CD8-positive, alpha-beta memory T cell (primary cell): ENCODE data around the gene MPPED2. TPM values are rescaled to one million over a fixed set of nuclear protein-coding genes. Genes with fewer than 3 reads are reported as not detected.
A peak's percentile ranks its signal among the peaks of the same experiment; 100 is the strongest.

Experiments
- CTCF ChIA-PET: fragments of 350-600 bp; sonication (Branson Sonifier 250); formaldehyde crosslinking; loops from one replicate; lab custom pipeline; 2021; ENCODE audit warnings: antibody characterized with exemption; lab: Charles Lee
- POLR2A ChIA-PET: fragments of 350-600 bp; sonication (Branson Sonifier 250); formaldehyde crosslinking; loops from one replicate; lab custom pipeline; 2021; ENCODE audit warnings: antibody characterized with exemption; lab: Charles Lee
- DNase-seq, 5 donors: peaks; one replicate each; pipeline versions ENCODE4 v3.0.0 to v3.0.0-alpha.2; 2020 to 2022; ENCODE audit warnings: mixed read lengths in 1 of 5
- H3K27ac ChIP-seq: one replicate; pipeline ENCODE4 v1.7.0; 2013; ENCODE audit warnings: low read depth, mild to moderate bottlenecking, low read length, moderate library complexity
- H3K27me3 ChIP-seq: 2 replicates; pipeline ENCODE4 v1.7.0; 2013; ENCODE audit warnings: low read length, mild to moderate bottlenecking; ENCODE audit not compliant: insufficient read depth, poor library complexity, severe bottlenecking
- H3K36me3 ChIP-seq: 2 replicates; pipeline ENCODE4 v1.7.0; 2013; ENCODE audit warnings: mild to moderate bottlenecking, low read length, moderate library complexity; ENCODE audit not compliant: insufficient read depth
- H3K4me1 ChIP-seq: 2 replicates; pipeline ENCODE4 v1.7.0; 2013; ENCODE audit warnings: mild to moderate bottlenecking, low read length, moderate library complexity; ENCODE audit not compliant: insufficient read depth
- H3K4me3 ChIP-seq: 2 replicates; pipeline ENCODE4 v1.7.0; 2013; ENCODE audit warnings: mild to moderate bottlenecking, low read length
- H3K9me3 ChIP-seq: 2 replicates; pipeline ENCODE4 v1.7.0; 2013; ENCODE audit warnings: mild to moderate bottlenecking, low read length
- H3K27ac Mint-ChIP-seq, 8 donors: one replicate each; pipeline ENCODE4 v1.8.0; 2020 to 2021; ENCODE audit warnings: mixed read lengths in 8 of 8, mild to moderate bottlenecking in 6 of 8, inconsistent platforms in 3 of 8, moderate library complexity in 3 of 8
- H3K27me3 Mint-ChIP-seq, 2 donors: one replicate each; pipeline ENCODE4 v1.8.0; 2020 to 2021; ENCODE audit warnings: mixed read lengths in 2 of 2, mild to moderate bottlenecking in 1 of 2, moderate library complexity in 1 of 2
- H3K36me3 Mint-ChIP-seq, 3 donors: one replicate each; pipeline ENCODE4 v1.8.0; 2020 to 2021; ENCODE audit warnings: mixed read lengths in 3 of 3, inconsistent platforms in 1 of 3, mild to moderate bottlenecking in 1 of 3
- H3K4me1 Mint-ChIP-seq, 3 donors: one replicate each; pipeline ENCODE4 v1.8.0; 2020 to 2021; ENCODE audit warnings: mixed read lengths in 3 of 3, inconsistent platforms in 1 of 3, mild to moderate bottlenecking in 1 of 3
- H3K4me3 Mint-ChIP-seq, 7 donors: one replicate each; pipeline ENCODE4 v1.8.0; 2020 to 2021; ENCODE audit warnings: mixed read lengths in 7 of 7, mild to moderate bottlenecking in 6 of 7, moderate library complexity in 4 of 7, inconsistent platforms in 2 of 7
- H3K9me3 Mint-ChIP-seq, 5 donors: one replicate each; pipeline ENCODE4 v1.8.0; 2020 to 2022; ENCODE audit warnings: mixed read lengths in 5 of 5, mild to moderate bottlenecking in 3 of 5, moderate library complexity in 2 of 5, inconsistent platforms in 1 of 5
- polyA plus RNA-seq: library from polyadenylated mRNA; unstranded; fragments of 300-500 nt; fragmentation: Illumina TruSeq; gene quantifications from one replicate; pipeline ENCODE4 v1.2.3, GENCODE V29; 2021
- total RNA-seq, 2 experiments: library from RNA; stranded (reverse); gene quantifications; one replicate each; pipeline ENCODE4 v1.2.3, GENCODE V29; 2021

MPPED2 gene
- total and polyA plus RNA-seq, 3 experiments from 2014 or later = 1.1 TPM; not detected in 2

GRCh38 chr11:30414806-30415205 lies 171.3 kb downstream of the MPPED2 start:
- Mint-ChIP-seq H3K36me3 (no peaks in the 10 kb centered on the region), H3K27ac (no peak overlapping the region), H3K4me1 (peaks cover 0 to 7% (median 6%) of the 10 kb centered on the region in 3 donors), H3K27me3 (peaks cover 0 to 20% of the 10 kb centered on the region in 2 donors), H3K4me3 (no peak overlapping the region), H3K9me3 (no peaks in the 10 kb centered on the region)
- ChIA-PET CTCF (no interaction called here), POLR2A (no interaction called here)
- Histone ChIP-seq H3K4me1 (no peaks in the 10 kb centered on the region), H3K4me3 (no peak overlapping the region), H3K36me3 (no peaks in the 10 kb centered on the region), H3K27ac (no peak overlapping the region), H3K27me3 (no peaks in the 10 kb centered on the region), H3K9me3 (no peaks in the 10 kb centered on the region)
- no peak for DNase-seq

GRCh38 chr11:30414244-30414643 lies 171.9 kb downstream of the MPPED2 start:
- H3K4me3 Mint-ChIP-seq = no peak overlapping the region
- no peaks in the 10 kb centered on the region for H3K36me3 ChIP-seq
- H3K27me3 ChIP-seq = no peaks in the 10 kb centered on the region
- H3K27ac ChIP-seq = no peak overlapping the region
- ChIA-PET POLR2A (no interaction called here), CTCF (no interaction called here)
- H3K4me1 Mint-ChIP-seq = peaks cover 0 to 7% (median 6%) of the 10 kb centered on the region in 3 donors
- no peaks in the 10 kb centered on the region for H3K9me3 Mint-ChIP-seq
- H3K36me3 Mint-ChIP-seq = no peaks in the 10 kb centered on the region
- H3K27me3 Mint-ChIP-seq = peaks cover 0 to 20% of the 10 kb centered on the region in 2 donors
- no peak overlapping the region for H3K27ac Mint-ChIP-seq
- no peaks in the 10 kb centered on the region for H3K4me1 ChIP-seq
- H3K4me3 ChIP-seq = no peak overlapping the region
- no peak for DNase-seq
- no peaks in the 10 kb centered on the region for H3K9me3 ChIP-seq

DNA sequence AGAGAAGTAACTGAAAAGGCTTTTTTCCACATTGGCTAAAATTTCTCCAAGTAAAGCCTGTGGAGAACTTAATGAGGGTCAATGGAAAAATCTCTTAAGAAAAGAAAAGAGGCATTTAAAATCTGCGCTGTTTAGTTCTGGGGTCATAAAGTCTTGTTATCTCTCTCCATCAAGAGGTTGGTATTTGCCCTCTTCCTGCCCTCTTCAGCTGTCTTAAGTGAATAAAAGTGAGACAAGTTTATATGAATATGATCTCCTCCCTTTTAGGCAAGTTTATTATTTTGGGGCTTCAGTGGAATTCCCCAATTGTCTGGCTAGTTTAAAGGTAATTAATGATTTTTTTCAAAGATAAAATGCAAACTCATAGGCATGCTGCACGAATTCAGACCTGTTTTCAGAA lies 173.6 kb downstream of the MPPED2 start:
- POLR2A ChIA-PET = no interaction called here
- peaks cover 0 to 13% of the 10 kb centered on the region in 2 donors for H3K27me3 Mint-ChIP-seq

DNA sequence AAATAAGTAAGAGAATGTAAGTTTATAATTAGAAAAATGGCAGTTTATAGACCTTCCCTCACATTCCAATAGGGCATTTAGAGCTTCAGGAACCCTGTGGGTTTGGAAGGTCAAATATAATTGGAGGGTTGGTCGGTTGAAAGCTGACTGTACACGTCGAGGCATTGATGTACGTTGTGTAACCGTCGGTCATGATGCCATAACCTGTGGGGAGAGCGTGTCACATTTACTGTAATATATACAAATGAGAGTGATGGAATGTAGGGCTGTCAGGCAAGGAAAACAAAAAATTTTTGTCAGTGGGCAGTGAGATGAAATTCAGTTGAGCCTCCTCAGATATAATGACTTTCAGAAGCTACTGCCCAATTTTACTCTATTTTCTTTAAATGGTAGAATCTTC lies 174.8 kb downstream of the MPPED2 start:
- Histone ChIP-seq H3K9me3 (no peaks in the 10 kb centered on the region), H3K27ac (no peak overlapping the region), H3K4me3 (no peak overlapping the region), H3K36me3 (no peaks in the 10 kb centered on the region), H3K4me1 (no peaks in the 10 kb centered on the region), H3K27me3 (no peaks in the 10 kb centered on the region)
- DNase-seq = no peak
- POLR2A ChIA-PET = no interaction called here
- peak overlapping the region in 1 of 8 donors; percentile 36 for H3K27ac Mint-ChIP-seq
- no peaks in the 10 kb centered on the region for H3K9me3 Mint-ChIP-seq
- H3K27me3 Mint-ChIP-seq = peaks cover 0 to 18% of the 10 kb centered on the region in 2 donors
- CTCF ChIA-PET = no interaction called here
- H3K4me1 Mint-ChIP-seq = peaks cover 0 to 9% (median 7%) of the 10 kb centered on the region in 3 donors
- H3K36me3 Mint-ChIP-seq = no peaks in the 10 kb centered on the region
- no peak overlapping the region for H3K4me3 Mint-ChIP-seq

More for the DNA sequence above, 173.6 kb downstream of the MPPED2 start:
- Histone ChIP-seq H3K27ac (no peak overlapping the region), H3K9me3 (no peaks in the 10 kb centered on the region), H3K4me3 (no peak overlapping the region), H3K4me1 (no peaks in the 10 kb centered on the region), H3K27me3 (no peaks in the 10 kb centered on the region), H3K36me3 (no peaks in the 10 kb centered on the region)
- CTCF ChIA-PET = no interaction called here
- Mint-ChIP-seq H3K4me1 (peaks cover 0 to 7% (median 6%) of the 10 kb centered on the region in 3 donors), H3K36me3 (no peaks in the 10 kb centered on the region), H3K9me3 (no peaks in the 10 kb centered on the region), H3K27ac (peak overlapping the region in 1 of 8 donors; percentile 9), H3K4me3 (peak overlapping the region in 1 of 7 donors; percentile 47)
- no peak for DNase-seq

DNA sequence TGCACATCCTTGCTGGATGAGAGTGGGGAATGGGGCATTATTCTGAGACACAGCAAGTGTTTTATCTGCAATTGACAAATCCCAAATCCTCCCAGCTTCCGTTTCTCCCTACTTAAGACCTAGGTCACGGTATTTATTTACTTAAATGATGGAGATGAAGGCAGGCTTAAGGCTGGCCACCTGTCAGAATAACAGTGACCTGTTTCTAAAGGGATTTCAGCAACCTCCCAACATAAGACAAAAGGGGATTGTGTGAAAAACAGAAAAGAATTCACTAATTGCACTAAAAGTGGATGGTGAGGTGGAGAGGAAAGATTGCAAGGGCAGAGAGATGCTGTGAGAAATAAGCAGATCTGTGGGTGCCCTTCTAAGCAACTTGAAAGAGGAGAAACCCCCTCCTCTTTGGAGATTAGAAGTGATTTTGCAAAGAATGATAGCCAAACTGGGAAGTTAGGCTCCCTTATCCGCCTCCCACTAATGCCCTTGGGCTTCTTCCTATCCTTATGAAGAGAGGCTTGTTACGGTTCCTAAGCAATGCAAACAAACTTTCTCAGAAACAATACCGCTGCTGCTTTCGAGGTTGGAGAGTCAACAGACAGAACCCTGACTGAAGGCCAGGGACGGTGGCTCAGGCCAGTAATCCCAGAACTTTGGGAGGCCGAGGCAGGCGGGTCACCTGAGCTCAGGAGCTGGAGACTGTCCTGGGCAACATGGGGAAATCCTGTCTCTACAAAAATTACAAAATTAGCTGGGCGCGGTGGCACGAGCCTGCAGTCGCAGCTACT lies 179.0 kb downstream of the MPPED2 start:
- H3K27me3 ChIP-seq = no peaks in the 10 kb centered on the region
- no peak overlapping the region for H3K27ac Mint-ChIP-seq
- no peaks in the 10 kb centered on the region for H3K9me3 Mint-ChIP-seq
- no peaks in the 10 kb centered on the region for H3K4me1 ChIP-seq
- H3K4me3 ChIP-seq = no peak overlapping the region
- H3K27ac ChIP-seq = no peak overlapping the region
- DNase-seq = no peak
- no peaks in the 10 kb centered on the region for H3K36me3 ChIP-seq
- H3K4me3 Mint-ChIP-seq = no peak overlapping the region
- ChIA-PET POLR2A (no interaction called here), CTCF (no interaction called here)
- H3K4me1 Mint-ChIP-seq = peaks cover 3 to 18% (median 13%) of the 10 kb centered on the region in 3 donors
- no peaks in the 10 kb centered on the region for H3K36me3 Mint-ChIP-seq
- H3K27me3 Mint-ChIP-seq = peaks cover 0 to 19% of the 10 kb centered on the region in 2 donors
- no peaks in the 10 kb centered on the region for H3K9me3 ChIP-seq

DNA sequence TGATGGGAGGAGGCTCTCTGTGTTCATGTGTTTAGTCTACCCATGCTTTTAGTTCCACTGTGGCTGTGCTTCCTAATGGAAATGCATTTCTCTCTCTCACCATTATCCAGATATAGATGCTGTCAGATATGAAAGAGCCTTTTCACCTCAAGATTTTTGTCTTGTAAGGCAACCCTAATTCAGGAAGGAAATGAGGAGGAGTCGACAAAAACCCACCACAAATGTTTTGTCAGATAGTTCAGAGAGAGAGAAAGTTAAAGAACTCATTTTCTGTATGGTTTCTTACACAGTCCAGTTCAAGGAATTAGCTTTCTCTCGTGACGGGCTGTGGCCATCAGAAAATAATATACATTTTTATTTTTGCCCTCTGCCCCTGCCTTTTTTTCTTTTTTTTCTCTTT lies 180.8 kb downstream of the MPPED2 start:
- no peaks in the 10 kb centered on the region for H3K27me3 ChIP-seq
- H3K4me3 ChIP-seq = no peak overlapping the region
- Mint-ChIP-seq H3K27me3 (peaks cover 0 to 19% of the 10 kb centered on the region in 2 donors), H3K27ac (peak overlapping the region in 1 of 8 donors; percentile 4), H3K4me1 (peaks cover 3 to 18% (median 13%) of the 10 kb centered on the region in 3 donors), H3K36me3 (no peaks in the 10 kb centered on the region), H3K4me3 (peak overlapping the region in 3 of 7 donors; percentile 5 to 69 (median 7)), H3K9me3 (no peaks in the 10 kb centered on the region)
- H3K9me3 ChIP-seq = no peaks in the 10 kb centered on the region
- no peak overlapping the region for H3K27ac ChIP-seq
- H3K4me1 ChIP-seq = no peaks in the 10 kb centered on the region
- POLR2A ChIA-PET = no interaction called here
- DNase-seq = no peak
- CTCF ChIA-PET = no interaction called here
- H3K36me3 ChIP-seq = no peaks in the 10 kb centered on the region

DNA sequence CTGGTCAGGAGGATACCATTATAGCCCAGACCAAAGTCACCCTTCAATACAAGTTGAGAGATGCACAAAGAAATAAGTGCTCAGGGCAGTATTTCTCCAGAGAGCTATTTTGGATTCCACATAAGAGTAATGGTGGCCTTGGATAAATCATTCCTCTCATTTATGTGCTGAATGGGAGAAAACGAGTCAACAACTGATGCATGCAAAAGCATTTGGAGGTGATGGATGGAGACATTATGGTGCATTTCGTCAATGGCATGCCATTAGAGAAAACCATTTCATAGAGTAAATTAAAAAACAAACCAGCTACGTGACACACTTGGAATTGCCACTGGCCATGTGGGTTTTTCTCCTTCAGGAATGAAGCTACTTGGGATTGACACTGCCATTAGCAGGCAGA lies 182.0 kb downstream of the MPPED2 start:
- Mint-ChIP-seq H3K27me3 (peaks cover 0 to 19% of the 10 kb centered on the region in 2 donors), H3K36me3 (no peaks in the 10 kb centered on the region), H3K4me3 (no peak overlapping the region), H3K27ac (no peak overlapping the region), H3K4me1 (peaks cover 3 to 18% (median 13%) of the 10 kb centered on the region in 3 donors), H3K9me3 (no peaks in the 10 kb centered on the region)
- H3K36me3 ChIP-seq = no peaks in the 10 kb centered on the region
- H3K27ac ChIP-seq = no peak overlapping the region
- CTCF ChIA-PET = no interaction called here
- H3K4me1 ChIP-seq = no peaks in the 10 kb centered on the region
- DNase-seq = no peak
- no peaks in the 10 kb centered on the region for H3K27me3 ChIP-seq
- H3K9me3 ChIP-seq = no peaks in the 10 kb centered on the region
- POLR2A ChIA-PET = no interaction called here
- H3K4me3 ChIP-seq = no peak overlapping the region

DNA sequence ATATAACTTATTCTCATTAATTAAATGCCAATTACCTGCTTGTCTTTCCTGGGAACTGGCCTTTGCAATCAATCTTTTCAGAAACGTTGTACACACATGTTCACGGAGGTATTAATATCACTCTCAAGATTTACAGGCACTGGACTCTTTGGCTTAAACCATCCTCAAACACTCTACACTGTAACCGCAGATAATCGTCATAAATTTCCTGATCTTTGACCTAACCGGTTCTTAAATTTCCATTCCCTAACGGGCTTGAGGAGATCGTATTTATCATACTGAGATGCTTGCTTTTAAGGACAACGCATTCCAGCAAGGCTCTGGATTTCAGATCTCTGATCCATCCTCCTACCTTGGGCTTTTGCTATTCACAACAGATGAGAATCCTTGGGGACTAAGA lies 190.4 kb downstream of the MPPED2 start:
- Histone ChIP-seq H3K4me3 (no peak overlapping the region), H3K4me1 (no peaks in the 10 kb centered on the region), H3K27ac (no peak overlapping the region), H3K27me3 (no peaks in the 10 kb centered on the region), H3K36me3 (no peaks in the 10 kb centered on the region), H3K9me3 (no peaks in the 10 kb centered on the region)
- Mint-ChIP-seq H3K27ac (no peak overlapping the region), H3K4me3 (no peak overlapping the region), H3K4me1 (no peaks in the 10 kb centered on the region), H3K9me3 (peaks cover 0 to 3% (median 0%) of the 10 kb centered on the region in 5 donors), H3K27me3 (peaks cover 3 to 21% of the 10 kb centered on the region in 2 donors), H3K36me3 (no peaks in the 10 kb centered on the region)
- ChIA-PET POLR2A (no interaction called here), CTCF (no interaction called here)
- no peak for DNase-seq
